Vagina (tissue), 2 donors: ENCODE results near the gene CADM2. TPM values are rescaled to one million over a fixed set of nuclear protein-coding genes. Genes with fewer than 3 reads are reported as not detected.

Experiments
- DNase-seq, 2 donors: peaks; one replicate each; pipeline ENCODE4 v3.0.0-alpha.2; 2017; ENCODE audit errors: extremely low spot score in 2 of 2
- H3K27ac ChIP-seq: fragments of 200-600 bp; sonication (generic); one replicate; pipeline ENCODE4 v1.5.1; 2019
- H3K27me3 ChIP-seq: fragments of 200-600 bp; sonication (generic); one replicate; pipeline ENCODE4 v1.5.1; 2019
- H3K36me3 ChIP-seq, 2 donors: fragments of 200-600 bp; sonication (generic); one replicate each; pipeline ENCODE4 v1.5.1; 2017 to 2019
- H3K4me1 ChIP-seq: fragments of 200-600 bp; sonication (generic); one replicate; pipeline ENCODE4 v1.5.1; 2019
- H3K4me3 ChIP-seq, 2 donors: fragments of 200-600 bp; sonication (generic); 1 replicate in 1 of 2; 2 replicates in 1 of 2; pipeline ENCODE4 v1.5.1; 2016 to 2019
- H3K9me3 ChIP-seq: fragments of 200-600 bp; sonication (generic); one replicate; pipeline ENCODE4 v1.5.1; 2019
- POLR2A ChIP-seq, 2 donors: fragments of 450-650 bp; IDR thresholded peaks; one replicate each; pipeline ENCODE4 v1.6.1; 2017; ENCODE audit warnings: antibody characterized with exemption in 2 of 2, mild to moderate bottlenecking in 2 of 2, moderate library complexity in 2 of 2
- POLR2AphosphoS5 ChIP-seq, 2 donors: sonication (generic); formaldehyde crosslinking; IDR thresholded peaks; one replicate each; pipeline ENCODE4 v1.9.0; 2017; ENCODE audit warnings: antibody characterized with exemption in 2 of 2, mild to moderate bottlenecking in 2 of 2, low read depth in 1 of 2; ENCODE audit not compliant: insufficient read depth in 1 of 2
- intact Hi-C: fragments of 100-400 bp; cut with DNase I; formaldehyde crosslinking; loops from one replicate; pipeline ENCODE4 v1.15.1; 2023
- total RNA-seq: library from RNA; depleted of rRNA; stranded (reverse); fragments of >200 nt; gene quantifications from one replicate; pipeline ENCODE4 v1.2.3, GENCODE V29; 2016
- TF ChIP-seq, protein P1 (sequence below), 3 experiments: fragments of 450-650 bp in 2 of 3; fragments of 200-600 bp in 1 of 3; sonication (generic) in 1 of 3; IDR thresholded peaks; one replicate each; pipeline ENCODE4 v1.5.1; 2017 to 2019; ENCODE audit warnings: antibody characterized with exemption in 3 of 3, mild to moderate bottlenecking in 2 of 3, moderate library complexity in 2 of 3

The CADM2 gene
- total RNA-seq, 1 donor from 2014 or later = 3.7 TPM

DNA sequence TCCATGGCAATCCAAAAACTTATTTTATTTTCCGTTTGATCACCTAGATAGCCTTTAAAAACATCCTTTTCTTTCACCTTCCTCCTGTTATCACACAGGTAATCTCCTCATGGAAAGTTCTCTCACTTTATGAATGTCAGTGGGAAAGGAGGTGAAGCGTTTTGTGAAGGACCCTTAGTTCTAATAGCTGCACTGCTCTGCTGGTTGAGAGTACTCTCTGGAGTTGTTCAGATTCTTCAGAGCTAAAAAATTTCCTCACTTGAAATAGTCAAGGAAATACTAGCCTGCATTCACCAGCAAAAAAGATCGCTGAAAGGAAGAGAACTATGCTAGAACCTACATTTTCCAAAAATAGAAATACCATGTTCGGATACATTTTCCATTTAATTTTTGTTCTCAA is 1097.2 kb downstream of the CADM2 start:
- Histone ChIP-seq H3K9me3 (no peaks in the 10 kb centered on the region), H3K4me1 (no peaks in the 10 kb centered on the region), H3K36me3 (no peaks in the 10 kb centered on the region), H3K27me3 (no peaks in the 10 kb centered on the region), H3K27ac (no peak overlapping the region), H3K4me3 (no peak overlapping the region)
- no peak for DNase-seq
- intact Hi-C loops = no loop called here
- TF ChIP-seq POLR2A (IDR thresholded peaks at IDR 0.05) (no peak), POLR2AphosphoS5 (IDR thresholded peaks at IDR 0.05; ENCODE audit: insufficient read depth in 1 of 2, low read depth in 1 of 2) (no peak)
- TF ChIP-seq, protein P1, sequence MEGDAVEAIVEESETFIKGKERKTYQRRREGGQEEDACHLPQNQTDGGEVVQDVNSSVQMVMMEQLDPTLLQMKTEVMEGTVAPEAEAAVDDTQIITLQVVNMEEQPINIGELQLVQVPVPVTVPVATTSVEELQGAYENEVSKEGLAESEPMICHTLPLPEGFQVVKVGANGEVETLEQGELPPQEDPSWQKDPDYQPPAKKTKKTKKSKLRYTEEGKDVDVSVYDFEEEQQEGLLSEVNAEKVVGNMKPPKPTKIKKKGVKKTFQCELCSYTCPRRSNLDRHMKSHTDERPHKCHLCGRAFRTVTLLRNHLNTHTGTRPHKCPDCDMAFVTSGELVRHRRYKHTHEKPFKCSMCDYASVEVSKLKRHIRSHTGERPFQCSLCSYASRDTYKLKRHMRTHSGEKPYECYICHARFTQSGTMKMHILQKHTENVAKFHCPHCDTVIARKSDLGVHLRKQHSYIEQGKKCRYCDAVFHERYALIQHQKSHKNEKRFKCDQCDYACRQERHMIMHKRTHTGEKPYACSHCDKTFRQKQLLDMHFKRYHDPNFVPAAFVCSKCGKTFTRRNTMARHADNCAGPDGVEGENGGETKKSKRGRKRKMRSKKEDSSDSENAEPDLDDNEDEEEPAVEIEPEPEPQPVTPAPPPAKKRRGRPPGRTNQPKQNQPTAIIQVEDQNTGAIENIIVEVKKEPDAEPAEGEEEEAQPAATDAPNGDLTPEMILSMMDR (IDR thresholded peaks at IDR 0.05) = no peak

DNA sequence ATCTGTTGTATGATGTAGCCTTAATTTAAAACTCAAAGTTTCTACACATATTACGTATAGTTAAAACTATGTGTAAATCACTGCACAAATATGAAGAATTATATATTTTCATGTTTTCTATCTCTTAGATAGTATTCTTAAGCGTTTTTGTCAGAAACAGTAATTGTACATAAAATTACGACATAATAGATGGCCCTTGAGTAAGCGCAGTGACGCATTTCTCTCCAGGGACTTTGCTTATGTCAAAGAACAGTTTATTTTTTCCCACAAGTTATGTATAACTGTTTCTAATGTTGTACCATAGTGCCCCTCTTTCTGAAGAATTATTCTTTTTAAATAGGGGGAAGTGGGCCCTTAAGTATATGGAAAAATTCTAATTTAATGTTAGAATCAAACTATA is 1098.2 kb downstream of the CADM2 start:
- no peak overlapping the region for H3K27ac ChIP-seq
- no peak overlapping the region for H3K4me3 ChIP-seq
- no peaks in the 10 kb centered on the region for H3K4me1 ChIP-seq
- intact Hi-C loops = no loop called here
- no peaks in the 10 kb centered on the region for H3K36me3 ChIP-seq
- TF ChIP-seq POLR2A (IDR thresholded peaks at IDR 0.05) (no peak), POLR2AphosphoS5 (IDR thresholded peaks at IDR 0.05; ENCODE audit: insufficient read depth in 1 of 2, low read depth in 1 of 2) (no peak)
- TF ChIP-seq, protein P1 (IDR thresholded peaks at IDR 0.05) = no peak
- DNase-seq = no peak
- H3K9me3 ChIP-seq = no peaks in the 10 kb centered on the region
- no peaks in the 10 kb centered on the region for H3K27me3 ChIP-seq

DNA sequence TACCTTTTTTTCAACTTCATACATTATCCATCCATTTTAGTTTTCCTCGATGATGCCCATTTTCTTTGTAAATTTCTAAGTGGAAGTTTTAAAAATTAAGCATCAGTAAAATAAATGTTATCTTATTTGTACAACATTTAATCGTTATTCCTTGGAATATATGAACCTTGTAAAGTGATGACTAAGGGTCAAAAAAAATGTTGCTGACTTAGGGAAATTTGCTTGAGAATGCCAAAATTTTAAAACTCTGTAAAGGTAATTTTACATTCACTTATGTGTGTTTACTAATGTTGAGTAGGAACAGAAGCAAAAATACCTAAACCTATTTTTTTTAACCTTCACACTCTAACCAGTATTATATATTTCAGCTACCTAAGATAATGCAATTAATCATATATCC is 1115.0 kb downstream of the CADM2 start:
- H3K4me1 ChIP-seq = no peaks in the 10 kb centered on the region
- no peaks in the 10 kb centered on the region for H3K9me3 ChIP-seq
- no peaks in the 10 kb centered on the region for H3K36me3 ChIP-seq
- no peak for TF ChIP-seq POLR2AphosphoS5 (IDR thresholded peaks at IDR 0.05; ENCODE audit: insufficient read depth in 1 of 2, low read depth in 1 of 2)
- TF ChIP-seq, protein P1 (IDR thresholded peaks at IDR 0.05) = no peak
- TF ChIP-seq POLR2A (IDR thresholded peaks at IDR 0.05) = no peak
- H3K27ac ChIP-seq = no peak overlapping the region
- H3K27me3 ChIP-seq = no peaks in the 10 kb centered on the region
- DNase-seq = no peak
- intact Hi-C loops = no loop called here
- H3K4me3 ChIP-seq = no peak overlapping the region

DNA sequence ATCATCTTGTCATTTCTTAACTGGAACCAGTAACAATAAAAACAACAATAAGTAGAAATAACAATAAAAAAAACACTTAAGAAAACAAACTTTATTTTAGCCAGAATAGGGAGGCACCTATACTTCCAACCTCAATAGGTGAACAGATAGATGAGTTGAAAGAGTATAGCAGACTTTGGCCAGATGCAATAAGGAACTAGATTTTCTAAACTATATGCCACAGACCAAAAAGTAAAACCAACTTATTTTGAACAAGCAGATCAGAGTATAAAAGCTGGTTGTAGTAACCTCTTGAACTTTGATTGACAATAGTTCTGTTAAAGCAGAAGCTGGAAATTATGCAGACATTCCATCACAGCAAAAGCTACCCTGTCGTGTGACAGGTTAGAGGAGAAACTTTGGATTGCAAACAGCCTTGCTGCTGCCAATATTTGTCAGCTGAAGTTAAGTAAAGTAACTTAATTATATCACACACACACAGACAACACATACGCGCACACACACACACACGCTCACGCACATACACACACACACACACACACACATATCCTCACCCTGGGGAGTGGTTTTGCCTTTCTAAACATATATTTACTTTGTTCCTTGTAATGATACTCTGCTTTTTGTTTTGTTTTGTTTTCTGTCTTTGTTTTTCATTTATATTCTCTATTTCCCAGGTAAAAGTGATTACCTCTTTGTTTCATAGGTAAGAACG is 1128.5 kb downstream of the CADM2 start:
- Histone ChIP-seq H3K4me3 (no peak overlapping the region), H3K27me3 (no peaks in the 10 kb centered on the region), H3K36me3 (no peaks in the 10 kb centered on the region), H3K4me1 (no peaks in the 10 kb centered on the region), H3K27ac (no peak overlapping the region), H3K9me3 (no peaks in the 10 kb centered on the region)
- no peak for TF ChIP-seq POLR2AphosphoS5 (IDR thresholded peaks at IDR 0.05; ENCODE audit: insufficient read depth in 1 of 2, low read depth in 1 of 2)
- no peak for TF ChIP-seq POLR2A (IDR thresholded peaks at IDR 0.05)
- TF ChIP-seq, protein P1 (IDR thresholded peaks at IDR 0.05) = no peak
- no peak for DNase-seq
- intact Hi-C loops = no loop called here

DNA sequence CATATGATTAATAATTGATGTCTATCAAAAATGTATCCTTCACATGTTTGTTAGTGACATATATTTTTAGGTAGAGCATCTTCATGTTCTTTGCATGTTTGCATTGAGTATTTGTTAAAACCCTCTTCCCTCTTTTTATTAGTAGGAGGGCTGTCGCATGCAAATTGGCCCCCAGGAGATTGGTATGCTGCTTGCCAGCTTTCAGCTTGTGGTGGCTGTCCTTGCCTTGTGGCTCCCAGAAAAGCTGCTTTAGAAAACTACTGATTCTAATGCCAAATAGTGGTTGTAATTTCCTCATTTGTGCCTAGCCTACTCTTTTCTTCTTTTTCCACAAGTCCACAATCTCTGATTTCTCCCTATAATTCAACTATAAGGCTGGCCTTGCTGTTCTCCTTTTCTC is 1145.4 kb downstream of the CADM2 start:
- no peak for DNase-seq
- Histone ChIP-seq H3K4me3 (no peak overlapping the region), H3K27me3 (no peaks in the 10 kb centered on the region), H3K4me1 (no peaks in the 10 kb centered on the region), H3K36me3 (no peaks in the 10 kb centered on the region), H3K9me3 (no peaks in the 10 kb centered on the region), H3K27ac (no peak overlapping the region)
- intact Hi-C loops = no loop called here
- TF ChIP-seq POLR2A (IDR thresholded peaks at IDR 0.05) (no peak), POLR2AphosphoS5 (IDR thresholded peaks at IDR 0.05; ENCODE audit: insufficient read depth in 1 of 2, low read depth in 1 of 2) (no peak)
- TF ChIP-seq, protein P1 (IDR thresholded peaks at IDR 0.05) = no peak
